ENCODE results near the gene C11orf68.

GRCh38 chr11:65888163-65888814 lies 30.6 kb downstream of the C11orf68 start, which contains the start of gene FIBP:
- TF ChIP-seq, protein P1, sequence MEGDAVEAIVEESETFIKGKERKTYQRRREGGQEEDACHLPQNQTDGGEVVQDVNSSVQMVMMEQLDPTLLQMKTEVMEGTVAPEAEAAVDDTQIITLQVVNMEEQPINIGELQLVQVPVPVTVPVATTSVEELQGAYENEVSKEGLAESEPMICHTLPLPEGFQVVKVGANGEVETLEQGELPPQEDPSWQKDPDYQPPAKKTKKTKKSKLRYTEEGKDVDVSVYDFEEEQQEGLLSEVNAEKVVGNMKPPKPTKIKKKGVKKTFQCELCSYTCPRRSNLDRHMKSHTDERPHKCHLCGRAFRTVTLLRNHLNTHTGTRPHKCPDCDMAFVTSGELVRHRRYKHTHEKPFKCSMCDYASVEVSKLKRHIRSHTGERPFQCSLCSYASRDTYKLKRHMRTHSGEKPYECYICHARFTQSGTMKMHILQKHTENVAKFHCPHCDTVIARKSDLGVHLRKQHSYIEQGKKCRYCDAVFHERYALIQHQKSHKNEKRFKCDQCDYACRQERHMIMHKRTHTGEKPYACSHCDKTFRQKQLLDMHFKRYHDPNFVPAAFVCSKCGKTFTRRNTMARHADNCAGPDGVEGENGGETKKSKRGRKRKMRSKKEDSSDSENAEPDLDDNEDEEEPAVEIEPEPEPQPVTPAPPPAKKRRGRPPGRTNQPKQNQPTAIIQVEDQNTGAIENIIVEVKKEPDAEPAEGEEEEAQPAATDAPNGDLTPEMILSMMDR (IDR thresholded peaks at IDR 0.05 in 4 of 5, conservative IDR thresholded peaks at IDR 0.05 in 1 of 5), result peak; percentile 85 to 95 (median 93)
- peak; percentile 80 to 92 for TF ChIP-seq POLR2A (IDR thresholded peaks at IDR 0.05)
